Raji (cell line): ENCODE measurements around the gene RDH13.

Experiments
- POLR2A ChIP-seq: IDR thresholded peaks from 2 replicates; pipeline ENCODE4 v1.6.1; 2011; ENCODE audit warnings: low read depth, low read length, control low read depth; ENCODE audit not compliant: insufficient read depth

RDH13 gene

GRCh38 chr19:55044771-55045716 is 17.9 kb downstream of the RDH13 start:
- TF ChIP-seq POLR2A = no peak

- no peak for TF ChIP-seq POLR2A
These were observed 18.7 kb downstream of the RDH13 start for GRCh38 chr19:55044286-55044685.

- no peak for TF ChIP-seq POLR2A
These were observed 20.3 kb downstream of the RDH13 start for GRCh38 chr19:55042688-55043087.

DNA sequence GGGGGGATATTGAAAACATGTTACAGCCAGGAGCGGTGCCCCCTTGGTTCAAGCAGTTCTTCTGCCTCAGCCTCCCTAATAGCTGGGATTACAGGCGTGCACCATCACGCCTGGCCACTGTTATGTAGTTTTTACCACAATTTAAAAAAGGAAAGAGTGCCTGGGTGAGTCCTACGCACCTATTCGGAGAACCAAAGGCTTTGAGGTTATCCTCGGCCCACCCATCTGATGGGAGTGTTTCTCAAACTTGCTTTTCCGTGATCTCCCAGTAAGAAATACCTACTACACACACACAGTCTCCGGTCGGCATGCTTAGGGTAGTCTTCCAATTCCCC is 20.6 kb downstream of the RDH13 start:
- TF ChIP-seq POLR2A = no peak

- TF ChIP-seq POLR2A = no peak
These were observed 21.2 kb downstream of the RDH13 start for GRCh38 chr19:55041627-55042343.

DNA sequence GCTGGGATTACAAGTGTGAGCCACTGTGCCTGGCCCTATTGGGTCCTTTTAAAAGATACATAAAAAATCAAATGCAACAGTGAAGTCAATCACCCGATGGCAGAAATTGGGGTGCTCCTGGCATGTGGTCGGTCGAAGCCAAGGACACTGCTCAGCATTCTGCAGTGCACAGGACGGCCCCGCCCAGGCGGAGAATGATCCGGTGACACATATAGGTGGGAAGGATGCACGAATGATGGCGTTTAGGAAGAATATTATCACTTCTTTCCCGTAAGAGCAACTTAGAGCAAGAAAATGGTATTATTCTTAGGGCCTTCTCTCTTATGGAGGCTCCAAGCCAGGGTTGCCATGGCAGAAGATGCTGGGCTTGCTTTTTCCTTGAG is 21.7 kb downstream of the RDH13 start:
- no peak for TF ChIP-seq POLR2A

GRCh38 chr19:55036058-55036457 is 26.9 kb downstream of the RDH13 start:
- no peak for TF ChIP-seq POLR2A

GRCh38 chr19:55034751-55035150 is 28.2 kb downstream of the RDH13 start:
- no peak for TF ChIP-seq POLR2A

GRCh38 chr19:55032170-55032800 is 30.7 kb downstream of the RDH13 start:
- no peak for TF ChIP-seq POLR2A

DNA sequence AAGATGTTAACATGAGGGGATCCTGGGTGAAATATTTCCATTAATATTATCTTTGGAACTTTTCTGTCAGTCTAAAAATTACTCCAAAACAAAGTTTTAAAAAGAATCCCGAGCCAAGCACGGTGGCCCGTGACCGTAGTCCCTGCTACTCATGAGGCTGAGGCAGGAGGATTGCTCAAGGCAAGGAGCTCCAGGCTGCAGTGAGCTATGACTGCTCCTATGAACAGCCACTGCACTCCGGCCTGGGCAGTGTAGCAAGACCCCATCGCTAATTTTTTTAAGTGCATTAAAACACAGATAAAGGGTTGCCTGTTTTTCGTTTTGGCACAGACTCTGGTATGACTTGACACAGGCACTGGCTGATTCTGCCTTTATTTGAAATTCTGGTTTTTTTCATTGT is 31.8 kb downstream of the RDH13 start:
- no peak for TF ChIP-seq POLR2A

DNA sequence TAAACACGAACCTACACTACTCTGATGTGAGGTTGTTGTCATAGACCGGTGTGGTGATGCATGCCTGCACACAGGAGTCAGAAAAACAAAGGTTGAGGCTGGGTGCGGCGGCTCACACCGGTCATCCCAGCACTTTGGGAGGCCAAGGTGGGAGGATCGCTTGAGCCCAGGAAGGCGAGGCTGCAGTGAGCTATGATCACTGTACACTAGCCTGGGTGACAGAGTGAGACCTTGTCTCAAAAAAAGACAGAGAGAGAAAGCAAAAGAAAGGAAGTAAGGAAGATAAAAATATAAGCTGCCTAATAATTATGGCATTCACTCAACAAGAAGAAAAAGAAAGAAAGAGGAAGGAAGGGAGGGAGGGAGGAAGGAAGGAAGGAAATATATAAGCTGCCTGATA is 34.2 kb downstream of the RDH13 start:
- no peak for TF ChIP-seq POLR2A

GRCh38 chr19:55027472-55028337 is 35.2 kb downstream of the RDH13 start:
- TF ChIP-seq POLR2A = no peak

GRCh38 chr19:55024111-55024510 is 38.8 kb downstream of the RDH13 start:
- no peak for TF ChIP-seq POLR2A

DNA sequence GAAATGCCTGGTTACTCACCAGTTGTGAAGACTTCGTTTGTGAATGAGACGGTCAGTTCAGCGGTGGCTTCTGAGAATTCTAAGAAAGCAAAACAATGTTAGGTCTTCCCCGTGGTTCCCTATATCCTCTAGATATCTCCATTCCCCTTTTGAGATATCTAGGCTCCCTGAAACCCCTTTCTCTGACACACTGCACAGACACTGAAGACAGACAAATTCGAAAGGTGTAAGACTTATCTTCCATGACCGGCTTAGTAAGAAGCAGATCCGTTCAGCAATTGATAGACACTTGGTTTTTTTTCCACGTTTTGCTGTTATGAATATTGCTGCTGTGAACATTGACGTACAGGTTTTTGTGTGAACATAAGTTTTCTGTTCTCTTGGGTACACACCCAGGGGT is 44.3 kb downstream of the RDH13 start:
- TF ChIP-seq POLR2A = no peak

DNA sequence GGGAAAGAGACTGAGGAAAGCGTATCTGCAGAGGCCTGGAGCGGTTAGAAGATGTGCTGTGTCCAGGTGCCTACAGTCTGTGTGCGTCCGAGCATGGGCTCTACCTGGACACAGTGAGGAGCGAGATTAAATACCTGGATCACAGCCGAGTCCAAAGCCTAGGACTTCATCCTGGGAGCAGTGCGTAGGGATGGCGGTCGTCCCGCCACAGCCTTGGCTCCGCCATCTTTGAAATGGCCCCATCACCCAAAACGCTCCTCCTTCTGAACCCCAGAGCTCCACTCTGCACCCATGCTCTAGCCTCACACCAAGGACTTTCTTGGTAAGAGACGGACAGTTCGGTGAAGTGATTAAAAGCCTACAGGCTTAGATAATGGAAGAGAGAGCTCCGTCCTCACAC is 44.7 kb downstream of the RDH13 start:
- no peak for TF ChIP-seq POLR2A

DNA sequence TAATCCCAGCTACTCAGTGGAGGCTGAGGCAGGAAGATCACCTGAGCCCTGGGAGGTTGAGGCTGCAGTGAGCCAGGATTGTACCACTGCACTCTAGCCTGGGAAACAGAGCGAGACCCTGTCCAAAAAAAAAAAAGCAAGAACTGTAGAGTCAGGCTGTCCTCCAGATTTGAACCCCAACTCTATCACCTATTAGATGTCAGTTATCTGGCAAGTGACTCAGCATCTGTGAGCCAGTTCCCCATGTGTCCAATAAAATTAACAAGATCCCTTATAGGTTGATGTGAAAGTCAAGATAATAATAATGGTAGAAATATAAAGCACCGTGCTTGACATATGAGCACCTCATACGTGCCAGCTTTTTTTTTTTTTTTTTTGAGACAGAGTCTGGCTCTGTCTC is 46.9 kb downstream of the RDH13 start:
- TF ChIP-seq POLR2A = no peak

- TF ChIP-seq POLR2A = no peak
These were observed 47.8 kb downstream of the RDH13 start for GRCh38 chr19:55015126-55015525.
